A549 (cell line): Measurements from ENCODE around the gene TYRP1.

Experiments
- CBX8 ChIP-seq: fragments of 200-600 bp; sonication (generic); IDR thresholded peaks from 2 replicates; pipeline ENCODE4 v1.6.1; 2016
- CTCF ChIP-seq: fragments of >200 bp; sonication (Bioruptor Twin); formaldehyde crosslinking; IDR thresholded peaks from 3 replicates; pipeline ENCODE4 v1.5.1; 2016
- MAX ChIP-seq: IDR thresholded peaks from 2 replicates; pipeline ENCODE4 v1.6.1; 2012
- POLR2A ChIP-seq: IDR thresholded peaks from 2 replicates; pipeline ENCODE4 v1.6.1; 2012; ENCODE audit warnings: mild to moderate bottlenecking, low read length
- ZC3H11A ChIP-seq: fragments of 450-650 bp; IDR thresholded peaks from 2 replicates; pipeline ENCODE4 v1.6.1; 2014; ENCODE audit warnings: antibody characterized with exemption, mild to moderate bottlenecking
- ZFP36 ChIP-seq: fragments of 450-650 bp; IDR thresholded peaks from 2 replicates; pipeline ENCODE4 v1.6.1; 2014; ENCODE audit warnings: borderline replicate concordance; ENCODE audit not compliant: partially characterized antibody
- TF ChIP-seq, protein P1 (sequence below): fragments of 200-600 bp; sonication (generic); IDR thresholded peaks from 2 replicates; pipeline ENCODE4 v1.6.1; 2016; ENCODE audit warnings: antibody characterized with exemption, mild to moderate bottlenecking, moderate library complexity

DNA sequence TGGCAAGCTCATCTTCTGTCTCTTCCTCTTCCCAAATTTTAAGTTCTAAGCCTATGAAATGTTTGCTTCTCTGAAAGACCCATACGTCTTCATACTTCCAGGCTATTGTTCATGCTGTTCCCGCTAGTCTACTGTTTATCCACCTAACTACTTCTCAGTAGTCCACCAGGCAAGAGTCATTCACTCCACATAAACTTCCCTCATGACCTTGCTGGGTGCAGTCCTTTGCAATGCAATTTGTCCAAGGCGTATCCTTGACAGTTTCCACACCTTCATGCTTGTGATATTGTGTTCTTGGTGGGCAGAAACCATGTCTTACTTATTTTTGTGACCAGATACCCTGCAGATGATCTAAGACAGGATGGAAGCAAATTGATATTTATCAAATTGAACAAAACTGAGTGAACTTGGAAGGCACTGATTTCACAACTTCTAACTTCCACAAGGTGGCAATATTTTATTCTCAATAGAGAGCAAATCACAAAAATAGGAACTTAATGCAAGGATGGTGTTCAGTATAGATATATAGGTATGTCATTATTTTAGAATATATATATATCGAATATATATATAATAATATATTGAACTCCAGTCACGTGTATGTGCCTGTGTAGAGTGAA, 30.3 kb downstream of the TYRP1 start:
- TF ChIP-seq POLR2A (no peak), CTCF (peak; percentile 83), MAX (no peak), ZC3H11A (no peak), CBX8 (no peak), ZFP36 (no peak)
- TF ChIP-seq, protein P1, sequence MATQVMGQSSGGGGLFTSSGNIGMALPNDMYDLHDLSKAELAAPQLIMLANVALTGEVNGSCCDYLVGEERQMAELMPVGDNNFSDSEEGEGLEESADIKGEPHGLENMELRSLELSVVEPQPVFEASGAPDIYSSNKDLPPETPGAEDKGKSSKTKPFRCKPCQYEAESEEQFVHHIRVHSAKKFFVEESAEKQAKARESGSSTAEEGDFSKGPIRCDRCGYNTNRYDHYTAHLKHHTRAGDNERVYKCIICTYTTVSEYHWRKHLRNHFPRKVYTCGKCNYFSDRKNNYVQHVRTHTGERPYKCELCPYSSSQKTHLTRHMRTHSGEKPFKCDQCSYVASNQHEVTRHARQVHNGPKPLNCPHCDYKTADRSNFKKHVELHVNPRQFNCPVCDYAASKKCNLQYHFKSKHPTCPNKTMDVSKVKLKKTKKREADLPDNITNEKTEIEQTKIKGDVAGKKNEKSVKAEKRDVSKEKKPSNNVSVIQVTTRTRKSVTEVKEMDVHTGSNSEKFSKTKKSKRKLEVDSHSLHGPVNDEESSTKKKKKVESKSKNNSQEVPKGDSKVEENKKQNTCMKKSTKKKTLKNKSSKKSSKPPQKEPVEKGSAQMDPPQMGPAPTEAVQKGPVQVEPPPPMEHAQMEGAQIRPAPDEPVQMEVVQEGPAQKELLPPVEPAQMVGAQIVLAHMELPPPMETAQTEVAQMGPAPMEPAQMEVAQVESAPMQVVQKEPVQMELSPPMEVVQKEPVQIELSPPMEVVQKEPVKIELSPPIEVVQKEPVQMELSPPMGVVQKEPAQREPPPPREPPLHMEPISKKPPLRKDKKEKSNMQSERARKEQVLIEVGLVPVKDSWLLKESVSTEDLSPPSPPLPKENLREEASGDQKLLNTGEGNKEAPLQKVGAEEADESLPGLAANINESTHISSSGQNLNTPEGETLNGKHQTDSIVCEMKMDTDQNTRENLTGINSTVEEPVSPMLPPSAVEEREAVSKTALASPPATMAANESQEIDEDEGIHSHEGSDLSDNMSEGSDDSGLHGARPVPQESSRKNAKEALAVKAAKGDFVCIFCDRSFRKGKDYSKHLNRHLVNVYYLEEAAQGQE, result no peak
